GM19193 (cell line): ENCODE results near the gene DNLZ.

Experiments
- POLR2A ChIP-seq: IDR thresholded peaks from 4 replicates; pipeline ENCODE4 v1.6.1; 2011; ENCODE audit not compliant: insufficient read depth, insufficient read length; ENCODE audit errors: extremely low read depth

DNLZ gene

DNA sequence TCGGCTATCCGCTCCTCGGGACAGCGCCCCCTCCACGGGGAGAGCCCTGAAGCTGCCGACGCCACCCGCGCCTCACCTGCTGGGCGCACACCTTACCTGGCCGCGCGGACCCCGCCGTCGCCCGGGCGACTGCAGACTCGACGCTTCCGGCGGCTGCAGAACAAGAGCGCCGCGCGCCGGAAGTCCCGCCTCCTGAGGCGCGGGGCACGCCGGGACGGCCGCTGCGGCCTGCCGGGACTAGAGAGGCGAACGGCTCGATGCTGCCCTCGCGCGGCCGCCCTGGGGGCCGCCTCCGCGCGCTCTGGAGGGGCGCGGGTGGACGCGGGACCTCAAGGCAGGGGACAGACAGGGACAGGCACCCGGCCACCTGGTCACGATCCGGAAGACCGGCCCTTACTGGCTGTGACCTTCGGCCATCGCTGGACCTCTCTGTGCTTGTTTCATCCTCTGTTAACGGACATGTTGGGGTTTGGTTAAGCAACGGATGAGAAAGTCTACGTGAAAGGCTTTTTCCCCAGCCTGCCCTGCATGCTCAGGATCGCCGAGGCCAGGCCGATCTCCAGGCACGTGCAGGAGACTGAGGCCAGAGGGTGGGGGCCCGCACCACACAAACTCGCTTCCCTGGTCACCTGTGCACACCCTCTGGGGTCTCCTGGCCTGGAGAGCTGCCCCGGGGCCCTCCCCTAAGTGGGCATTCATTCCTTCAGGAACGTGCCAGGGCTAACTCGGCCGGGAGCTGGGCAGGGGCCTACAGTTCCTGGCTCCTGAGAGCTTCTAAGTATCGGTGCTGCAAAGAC lies 36.7 kb upstream of the DNLZ start, which contains the start of gene SNAPC4:
Gene SNAPC4, minus strand, starts transcription at position 133 of the 797 bp plus-strand sequence. CDS start 1,742 bp downstream, outside the sequence.
- TF ChIP-seq POLR2A = peak; percentile 88

DNA sequence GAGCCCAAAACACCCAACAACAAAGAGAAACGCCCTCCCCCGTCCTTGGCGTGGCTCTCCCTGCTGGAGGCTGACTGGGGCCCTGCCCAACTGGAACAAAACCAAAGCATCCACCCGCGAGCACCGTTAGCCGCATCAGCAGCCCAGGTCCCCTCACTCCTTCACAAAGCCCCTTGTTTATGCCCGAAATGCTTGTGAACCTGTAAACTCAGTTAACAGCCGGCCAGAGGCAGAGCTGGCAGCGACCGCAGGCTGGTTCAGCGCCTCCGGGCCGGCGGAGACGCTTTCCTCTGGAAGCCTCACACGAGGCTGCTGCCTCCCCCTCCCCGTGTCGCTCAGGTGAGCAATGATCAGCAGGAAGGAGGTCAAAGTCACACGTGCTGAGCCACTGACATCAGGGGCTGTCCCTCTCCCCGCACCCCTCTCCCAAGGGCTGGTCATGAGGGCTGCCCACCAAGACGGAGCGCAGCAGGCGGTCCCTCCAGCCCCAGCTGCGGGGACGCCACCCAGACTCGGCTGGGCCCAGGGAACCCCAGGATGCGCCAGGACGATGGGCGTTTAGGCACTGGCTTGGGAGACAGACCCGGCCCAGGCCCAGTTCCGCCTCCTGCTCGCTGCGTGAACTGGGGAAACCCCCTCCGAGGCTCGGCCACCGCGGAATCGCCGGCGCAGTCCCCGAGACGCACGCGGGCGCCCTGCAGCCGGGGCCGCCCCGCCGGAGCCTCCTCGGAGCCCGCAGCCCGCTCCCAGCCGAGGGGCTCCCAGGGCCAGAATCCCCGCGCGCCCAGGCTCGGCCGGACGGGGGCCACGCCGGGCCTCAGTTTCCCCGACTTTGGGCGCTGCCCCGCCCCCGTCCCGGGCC lies 35.9 kb upstream of the DNLZ start:
- no peak for TF ChIP-seq POLR2A

DNA sequence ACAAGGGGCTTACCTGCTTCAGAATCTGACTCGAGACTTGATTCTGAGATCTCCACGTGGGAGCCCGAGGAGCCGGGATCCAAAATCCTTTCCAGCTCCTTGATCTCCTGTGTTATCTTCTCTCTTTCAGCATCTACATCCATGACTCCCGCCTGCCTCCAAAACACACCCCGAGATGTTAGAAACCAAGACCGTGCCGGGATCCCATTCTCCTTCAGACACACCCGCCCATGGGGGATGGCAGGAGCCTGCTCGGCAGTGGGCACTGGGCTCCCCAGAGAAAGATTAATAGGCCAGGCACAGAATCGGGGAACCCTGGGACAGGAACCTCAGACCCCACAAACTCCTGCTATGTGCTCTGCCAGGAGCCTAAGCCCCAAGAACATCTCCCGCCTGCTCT lies 34.7 kb upstream of the DNLZ start:
- TF ChIP-seq POLR2A = no peak

- no peak for TF ChIP-seq POLR2A
Observed at GRCh38 chr9:136397643-136398042, 34.1 kb upstream of the DNLZ start.

DNA sequence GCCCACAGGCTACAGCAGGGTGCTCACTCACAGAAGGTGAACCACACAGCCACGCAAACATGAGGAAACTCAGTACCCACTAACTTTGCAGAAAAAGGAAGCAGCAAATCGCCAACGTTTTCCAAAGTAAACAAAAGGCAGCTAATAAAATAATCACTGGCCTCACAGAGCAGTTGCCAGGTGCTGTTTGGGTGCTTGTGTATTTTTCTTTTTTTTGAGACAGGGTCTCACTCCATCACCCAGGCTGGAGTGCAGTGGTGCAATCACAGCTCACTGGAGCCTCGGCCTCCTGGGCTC lies 32.6 kb upstream of the DNLZ start:
- TF ChIP-seq POLR2A = no peak

DNA sequence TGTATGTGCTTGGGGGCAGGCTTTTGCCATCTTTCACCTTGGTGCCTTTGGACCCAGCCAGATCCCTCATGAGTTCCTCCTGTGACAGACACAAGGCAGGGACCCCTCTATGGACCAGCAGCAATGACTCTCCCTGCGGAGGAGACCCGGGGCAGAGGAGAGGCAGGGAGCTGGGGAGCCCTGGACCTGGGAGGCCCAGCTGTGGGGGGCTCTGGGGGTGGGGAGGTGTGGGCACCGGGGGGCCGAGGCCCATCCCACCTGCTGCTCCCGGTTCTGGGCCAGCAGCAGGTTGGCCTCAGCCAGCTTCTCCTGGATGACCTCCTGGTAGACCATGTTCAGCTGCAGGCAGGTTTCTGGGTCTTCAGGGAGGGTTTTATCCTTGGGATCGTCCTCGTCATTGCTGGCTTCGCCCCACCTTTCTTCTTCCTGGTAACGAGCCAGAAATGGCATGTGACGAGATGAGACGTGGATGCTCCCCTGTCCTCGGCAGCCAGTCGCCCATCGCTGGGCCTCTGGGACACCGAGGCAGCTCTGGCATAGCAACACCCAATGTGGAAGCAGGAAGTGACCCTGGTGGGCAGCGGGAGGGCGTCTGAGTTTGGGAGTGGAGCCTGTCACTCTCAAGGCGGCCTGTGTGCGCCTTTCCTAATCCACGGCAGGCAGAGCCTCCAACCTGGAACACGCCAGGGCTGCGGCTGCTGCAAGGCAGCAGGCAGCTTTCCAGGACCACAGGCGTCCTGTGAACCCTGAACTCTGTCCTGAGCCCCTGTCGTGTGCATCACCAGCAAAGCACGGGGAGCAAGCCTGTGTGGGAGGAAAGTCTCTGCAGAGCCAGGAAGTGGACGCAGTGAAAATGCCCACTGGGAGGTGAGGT lies 32.0 kb upstream of the DNLZ start:
- TF ChIP-seq POLR2A = no peak

- TF ChIP-seq POLR2A = no peak
Observed at GRCh38 chr9:136395020-136395340, 31.4 kb upstream of the DNLZ start.

DNA sequence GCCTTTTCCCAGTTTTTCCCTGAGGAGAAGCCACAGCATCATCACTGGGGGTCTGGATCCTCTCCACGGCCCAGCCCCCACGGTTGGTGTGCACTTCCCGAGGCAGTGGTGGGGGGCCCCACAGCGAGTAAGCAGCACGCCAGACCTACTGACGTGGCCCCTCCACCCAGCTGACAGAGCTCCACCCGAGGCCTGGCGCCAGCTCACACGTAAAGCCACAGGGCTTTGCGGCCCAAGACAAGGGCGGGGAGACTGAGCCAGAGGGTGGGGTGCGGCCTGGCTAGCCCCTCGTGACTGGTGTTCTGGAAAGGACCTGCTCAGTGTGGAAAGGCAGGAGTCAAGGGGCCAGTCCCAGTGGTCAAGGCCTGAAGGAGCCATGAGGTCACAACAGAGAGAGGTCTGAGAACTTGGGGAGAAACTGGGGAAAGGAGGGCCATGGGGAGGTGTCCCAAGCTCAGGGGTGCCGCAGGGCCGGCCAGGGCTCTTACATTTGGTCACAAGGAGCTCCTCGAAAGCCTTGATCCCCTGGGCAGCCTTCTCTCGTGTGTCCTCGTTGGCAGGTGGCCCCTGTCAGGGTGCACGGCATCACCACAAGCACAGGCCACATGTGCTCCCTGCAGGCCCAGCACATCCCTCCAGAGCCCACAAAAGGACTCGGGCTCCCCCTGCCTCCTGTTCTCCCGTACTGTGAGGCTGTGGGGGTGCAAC lies 30.9 kb upstream of the DNLZ start:
- TF ChIP-seq POLR2A = no peak

DNA sequence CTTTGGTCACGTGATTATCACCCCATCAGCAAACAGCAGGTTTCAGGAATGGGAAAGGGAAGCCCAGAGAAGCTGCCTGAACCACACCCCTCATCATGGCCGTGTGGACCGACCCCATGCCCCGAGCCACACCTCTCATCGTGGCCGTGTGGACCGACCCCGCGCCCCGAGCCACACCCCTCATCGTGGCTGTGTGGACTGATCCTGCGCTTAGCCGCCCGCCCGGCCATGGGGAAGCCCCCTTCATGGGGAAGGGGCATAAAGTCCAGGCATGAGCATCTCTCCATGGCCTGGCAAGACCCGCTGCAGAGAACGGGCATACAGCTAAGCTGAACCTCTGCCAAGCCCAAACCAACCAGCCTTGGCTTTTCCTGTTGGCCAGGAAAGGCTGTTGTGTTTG lies 30.0 kb upstream of the DNLZ start:
- no peak for TF ChIP-seq POLR2A

DNA sequence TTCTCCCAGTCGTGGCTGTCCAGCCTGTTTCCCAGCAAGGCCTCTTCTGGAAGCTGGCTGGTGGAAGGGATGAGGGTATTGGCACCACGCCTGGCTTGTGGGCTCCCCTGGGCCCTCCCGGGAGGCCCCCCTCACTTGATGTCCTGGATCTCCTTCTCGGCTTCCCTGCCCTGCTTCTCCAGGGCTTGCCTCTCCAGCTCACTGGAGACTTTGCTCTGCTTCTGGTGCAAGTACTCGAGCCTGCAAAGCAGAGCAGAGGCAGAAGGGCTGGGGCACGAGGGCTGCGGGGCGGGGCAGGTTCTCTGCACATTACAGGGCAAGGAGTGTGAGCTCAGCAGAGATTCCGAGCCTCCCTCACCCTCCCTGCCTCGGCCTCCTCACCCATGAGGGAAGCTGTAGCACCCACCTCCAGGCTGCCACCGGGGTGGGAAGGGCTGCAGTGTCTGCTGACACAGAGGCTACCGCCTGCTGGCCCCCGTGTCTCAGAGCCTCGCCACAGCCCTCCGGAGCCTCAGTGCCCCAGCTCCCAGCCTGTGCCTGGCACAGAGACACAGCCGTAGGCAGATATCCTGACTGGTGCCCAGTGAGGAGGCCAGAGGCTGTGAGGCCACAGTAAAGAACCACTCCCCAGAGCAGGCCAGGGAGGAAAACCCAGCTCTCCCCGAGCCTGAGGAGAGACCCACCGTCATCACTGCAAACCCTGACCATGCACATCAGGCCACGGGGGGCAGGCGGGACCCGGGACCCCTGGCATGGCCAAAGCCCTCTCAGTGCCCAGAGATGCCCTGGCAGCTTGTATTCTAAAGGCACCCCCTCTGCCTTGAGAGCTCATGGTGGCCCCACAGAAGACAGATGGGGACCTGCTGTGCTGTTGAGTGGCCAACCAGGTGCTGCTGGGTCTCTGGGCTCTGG lies 29.2 kb upstream of the DNLZ start:
- no peak for TF ChIP-seq POLR2A

DNA sequence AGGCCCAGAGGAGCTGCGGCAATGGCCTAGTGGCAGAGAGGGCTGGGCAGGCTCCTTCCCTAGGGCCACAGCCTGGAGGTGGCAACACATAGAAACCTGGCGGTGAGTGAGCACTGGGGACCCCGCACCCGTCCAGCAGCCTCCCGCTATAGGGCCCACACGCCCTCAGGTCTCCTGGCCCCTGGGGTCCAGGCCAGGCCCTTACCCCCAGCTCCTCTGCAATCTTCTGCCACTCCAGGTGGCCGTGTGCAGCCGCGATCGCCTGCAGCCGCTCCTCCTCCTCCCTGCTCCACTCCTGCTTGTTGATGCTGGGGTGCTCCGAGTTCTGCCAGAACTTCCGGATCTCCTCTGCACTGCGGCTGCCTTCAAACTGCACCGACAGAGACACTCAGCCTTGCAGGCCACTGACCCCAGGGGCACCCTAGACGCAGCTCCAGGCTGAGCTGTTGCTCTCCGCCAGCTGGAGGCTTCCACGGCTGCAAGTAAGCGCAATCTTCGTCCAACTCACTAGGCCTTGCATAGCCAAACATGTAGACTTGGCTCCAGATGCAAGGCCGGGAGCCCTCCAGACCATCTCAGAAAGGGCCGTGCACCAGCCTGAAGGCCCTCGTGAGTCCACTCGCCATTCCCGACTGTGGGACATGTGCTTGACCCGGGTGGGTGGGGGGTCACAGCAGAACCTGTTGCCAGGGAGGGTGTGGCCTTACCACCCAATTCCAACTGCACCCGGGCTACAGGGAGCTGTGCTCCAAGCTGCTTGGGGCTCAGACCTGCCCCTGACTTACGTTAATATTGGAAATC lies 28.4 kb upstream of the DNLZ start:
- no peak for TF ChIP-seq POLR2A

DNA sequence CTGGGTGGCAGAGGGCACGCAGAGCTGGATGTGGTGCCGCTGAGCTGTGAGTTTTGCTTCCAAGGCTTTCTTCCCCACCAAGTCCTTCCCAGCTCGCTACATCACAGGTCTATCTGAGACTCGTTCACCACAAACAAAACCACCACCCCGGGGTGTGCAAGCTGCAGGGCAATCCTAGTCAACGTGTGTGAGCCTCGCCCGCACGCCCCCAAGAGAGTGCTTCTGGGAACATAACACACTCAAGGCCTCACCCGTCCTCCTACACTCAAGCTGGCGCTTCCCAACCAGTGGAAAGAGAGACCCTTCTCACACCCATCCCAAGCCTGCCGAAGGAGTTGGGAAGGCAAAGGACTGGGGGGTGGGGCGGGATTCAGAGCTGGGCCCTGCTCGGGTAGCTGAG lies 25.9 kb upstream of the DNLZ start:
- TF ChIP-seq POLR2A = no peak

- TF ChIP-seq POLR2A = no peak
Observed at GRCh38 chr9:136387217-136387616, 23.7 kb upstream of the DNLZ start.
